ENCODE data around the gene DAAM2.

The DAAM2 gene

GRCh38 chr6:39936857-39937256, 144.7 kb downstream of the DAAM2 start:
- DNase-seq, result no peak

GRCh38 chr6:39937686-39938333, 145.6 kb downstream of the DAAM2 start:
- no peak for DNase-seq

GRCh38 chr6:39938773-39939654, 146.8 kb downstream of the DAAM2 start:
- DNase-seq, result no peak

- DNase-seq, result no peak
Observed at GRCh38 chr6:39941138-39941537, 149.0 kb downstream of the DAAM2 start.

GRCh38 chr6:39941820-39942219, 149.6 kb downstream of the DAAM2 start:
- no peak for DNase-seq

GRCh38 chr6:39942903-39943580, 150.9 kb downstream of the DAAM2 start:
- DNase-seq, result no peak

- DNase-seq, result no peak
Observed at GRCh38 chr6:39945626-39946025, 153.4 kb downstream of the DAAM2 start.

GRCh38 chr6:39947611-39948068, 155.5 kb downstream of the DAAM2 start:
- no peak for DNase-seq

GRCh38 chr6:39948199-39948791, 156.1 kb downstream of the DAAM2 start:
- no peak for DNase-seq

- DNase-seq, result no peak
Observed at GRCh38 chr6:39950125-39950720, 158.0 kb downstream of the DAAM2 start.

- no peak for DNase-seq
Observed at GRCh38 chr6:39951191-39951590, 159.0 kb downstream of the DAAM2 start.

- DNase-seq, result no peak
Observed at GRCh38 chr6:39951716-39952115, 159.5 kb downstream of the DAAM2 start.

- no peak for DNase-seq
Observed at GRCh38 chr6:39952167-39952566, 160.0 kb downstream of the DAAM2 start.

- no peak for DNase-seq
Observed at GRCh38 chr6:39953076-39953618, 161.0 kb downstream of the DAAM2 start.

All from NCI-H1092 (cell line).